OCI-LY1 (cell line): ENCODE data around the gene CDH4.

Experiments used
- EZH2 ChIP-seq: fragments of 200-600 bp; sonication (generic), shearing (Covaris generic); IDR thresholded peaks from 2 replicates; pipeline ENCODE4 v1.8.0; 2017; ENCODE audit warnings: borderline replicate concordance, mixed run types, mild to moderate bottlenecking, antibody characterized with exemption, low read length, moderate library complexity, mixed read lengths
- TF ChIP-seq, protein P1 (sequence below): fragments of 200-600 bp; sonication (generic), shearing (Covaris generic); IDR thresholded peaks from 2 replicates; pipeline ENCODE4 v1.5.1; 2017; ENCODE audit warnings: mild to moderate bottlenecking, antibody characterized with exemption, low read length, moderate library complexity, mixed read lengths

GRCh38 chr20:61799394-61799923, 547.4 kb downstream of the CDH4 start:
- TF ChIP-seq, protein P1, sequence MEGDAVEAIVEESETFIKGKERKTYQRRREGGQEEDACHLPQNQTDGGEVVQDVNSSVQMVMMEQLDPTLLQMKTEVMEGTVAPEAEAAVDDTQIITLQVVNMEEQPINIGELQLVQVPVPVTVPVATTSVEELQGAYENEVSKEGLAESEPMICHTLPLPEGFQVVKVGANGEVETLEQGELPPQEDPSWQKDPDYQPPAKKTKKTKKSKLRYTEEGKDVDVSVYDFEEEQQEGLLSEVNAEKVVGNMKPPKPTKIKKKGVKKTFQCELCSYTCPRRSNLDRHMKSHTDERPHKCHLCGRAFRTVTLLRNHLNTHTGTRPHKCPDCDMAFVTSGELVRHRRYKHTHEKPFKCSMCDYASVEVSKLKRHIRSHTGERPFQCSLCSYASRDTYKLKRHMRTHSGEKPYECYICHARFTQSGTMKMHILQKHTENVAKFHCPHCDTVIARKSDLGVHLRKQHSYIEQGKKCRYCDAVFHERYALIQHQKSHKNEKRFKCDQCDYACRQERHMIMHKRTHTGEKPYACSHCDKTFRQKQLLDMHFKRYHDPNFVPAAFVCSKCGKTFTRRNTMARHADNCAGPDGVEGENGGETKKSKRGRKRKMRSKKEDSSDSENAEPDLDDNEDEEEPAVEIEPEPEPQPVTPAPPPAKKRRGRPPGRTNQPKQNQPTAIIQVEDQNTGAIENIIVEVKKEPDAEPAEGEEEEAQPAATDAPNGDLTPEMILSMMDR, result no peak
- TF ChIP-seq EZH2, result no peak
